NCI-H2107 treated with DMSO at 0.1 percent for 48 hours (cell line): ENCODE results near the gene GART.
"Not testable (repeated sequence)": the region's sequence is repeated elsewhere in the genome, so short reads cannot be mapped to it uniquely, and the experiment has no call there.

ENCODE experiments used
- DNase-seq: peaks from one replicate; lab custom pipeline; 2025; ENCODE audit not compliant: unreplicated experiment; lab: John Stamatoyannopoulos, UW

GART gene

DNA sequence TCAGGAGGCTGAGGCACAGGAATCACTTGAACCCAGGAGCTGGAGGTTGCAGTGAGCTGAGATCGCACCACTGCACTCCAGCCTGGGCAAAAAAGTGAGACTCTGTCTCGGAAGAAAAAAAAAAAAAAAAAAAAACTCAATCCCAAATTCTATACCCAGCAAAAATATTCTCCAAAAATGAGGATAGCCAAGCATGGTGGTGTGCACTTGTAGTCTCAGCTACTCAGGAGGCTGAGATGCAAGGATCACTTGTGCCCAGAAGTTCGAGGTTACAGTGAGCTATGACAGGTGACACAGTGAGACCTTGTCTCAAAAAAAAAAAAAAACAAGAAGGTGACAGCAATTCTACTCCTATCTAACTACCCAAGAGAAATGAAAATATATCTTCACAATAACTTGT, 68.6 kb downstream of the GART start:
- DNase-seq = no peak

DNA sequence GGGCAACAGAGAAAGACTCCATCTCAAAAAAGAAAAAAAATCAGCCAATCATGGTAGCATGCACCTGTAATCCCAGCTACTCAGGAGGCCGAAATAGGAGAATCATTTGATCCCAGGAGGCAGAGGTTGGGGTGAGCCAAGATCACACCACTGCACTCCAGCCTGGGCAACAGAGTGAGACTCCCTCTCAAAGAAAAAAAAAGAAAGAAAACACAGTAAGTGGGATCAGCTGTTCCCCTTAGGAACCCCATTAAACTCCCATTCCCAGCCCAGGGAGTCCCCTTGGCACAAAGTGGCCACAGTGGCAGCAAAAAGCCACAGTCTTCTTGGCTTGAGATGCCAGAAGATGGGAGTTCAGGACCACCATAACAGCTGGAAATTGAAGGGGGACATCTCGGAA, 71.2 kb downstream of the GART start:
- DNase-seq = no peak

- DNase-seq = not testable (repeated sequence)
Observed at GRCh38 chr21:33469183-33469582, 72.7 kb downstream of the GART start.

DNA sequence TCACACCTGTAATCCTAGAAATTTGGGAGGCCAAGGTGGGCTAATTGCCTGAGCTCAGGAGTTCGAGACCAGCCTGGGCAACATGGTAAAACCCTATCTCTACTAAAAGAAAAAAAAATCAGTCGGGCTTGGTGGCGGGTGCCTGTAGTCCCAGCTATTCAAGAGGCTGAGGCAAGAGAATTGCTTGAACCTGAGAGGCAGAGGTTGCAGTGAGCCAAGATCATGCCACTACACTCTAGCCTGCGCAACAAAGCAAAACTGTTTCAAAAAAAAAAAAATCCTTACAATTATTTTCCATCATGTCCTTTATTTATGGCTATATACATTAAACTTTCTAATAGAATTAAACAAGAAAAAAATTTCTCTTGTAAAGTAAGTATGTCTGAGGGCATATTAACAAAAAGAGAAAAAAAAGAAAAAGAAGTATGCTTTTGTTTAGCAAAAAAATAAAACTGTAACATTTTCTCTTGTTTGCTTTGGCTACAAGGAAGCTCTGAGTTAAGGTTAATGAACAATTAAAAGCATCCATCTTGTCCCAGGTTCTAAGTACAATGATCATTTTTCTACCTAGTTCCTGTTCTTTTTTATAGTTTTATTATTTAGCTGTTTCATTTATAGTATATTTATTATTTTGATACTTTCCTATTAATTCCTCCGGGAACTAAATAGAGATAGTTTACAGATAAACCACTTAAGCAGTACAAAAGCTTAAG, 80.2 kb downstream of the GART start:
- DNase-seq = no peak

DNA sequence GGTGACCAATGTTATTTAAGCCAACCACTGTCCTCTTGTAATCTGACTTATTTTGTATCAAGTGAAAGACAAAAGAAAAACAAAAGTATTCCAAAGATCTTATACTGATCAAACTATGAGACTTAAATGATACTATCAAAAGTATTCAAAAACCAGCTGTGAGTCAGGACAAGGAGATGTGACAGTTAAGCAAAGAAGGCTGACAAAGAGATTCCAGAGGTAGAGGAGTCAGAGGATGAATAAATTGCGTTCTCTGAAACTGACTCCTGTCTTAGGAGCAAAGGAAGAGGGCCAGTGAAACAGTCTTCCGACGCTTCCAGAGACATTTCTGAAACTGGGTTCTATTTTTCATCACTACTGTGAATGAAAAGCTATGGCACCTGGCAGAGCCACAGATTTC, 83.1 kb downstream of the GART start:
- DNase-seq = no peak

GRCh38 chr21:33455686-33456446, 86.1 kb downstream of the GART start:
- no peak for DNase-seq
